ENCODE results near the gene TMEM63B.
"Not testable (repeated sequence)": the region's sequence is repeated elsewhere in the genome, so short reads cannot be mapped to it uniquely, and the experiment has no call there.

The TMEM63B gene

GRCh38 chr6:44094403-44095242, 32.7 kb upstream of the TMEM63B start:
- DNase-seq, result no peak

GRCh38 chr6:44095243-44095623, 32.1 kb upstream of the TMEM63B start:
- not testable (repeated sequence) for DNase-seq

- DNase-seq, result peak; percentile 33 to 74 (median 62)
Observed at GRCh38 chr6:44096612-44097011, 30.7 kb upstream of the TMEM63B start.

- DNase-seq, result no peak
Observed at GRCh38 chr6:44097782-44098317, 29.5 kb upstream of the TMEM63B start.

- no peak for DNase-seq
Observed at GRCh38 chr6:44099192-44099591, 28.2 kb upstream of the TMEM63B start.

GRCh38 chr6:44100088-44100550, 27.2 kb upstream of the TMEM63B start:
- DNase-seq, result peak in 1 of 5 experiments; percentile 39

GRCh38 chr6:44101832-44102231, 25.5 kb upstream of the TMEM63B start:
- no peak for DNase-seq

GRCh38 chr6:44102527-44102926, 24.8 kb upstream of the TMEM63B start:
- no peak for DNase-seq

GRCh38 chr6:44104481-44105021, 22.8 kb upstream of the TMEM63B start:
- no peak for DNase-seq

- no peak for DNase-seq
Observed at GRCh38 chr6:44105146-44105545, 22.2 kb upstream of the TMEM63B start.

- no peak for DNase-seq
Observed at GRCh38 chr6:44105993-44106740, 21.2 kb upstream of the TMEM63B start.

- DNase-seq, result no peak
Observed at GRCh38 chr6:44107017-44107416, 20.3 kb upstream of the TMEM63B start.

GRCh38 chr6:44108471-44108870, 18.9 kb upstream of the TMEM63B start:
- no peak for DNase-seq

GRCh38 chr6:44109212-44109611, 18.1 kb upstream of the TMEM63B start:
- DNase-seq, result no peak

GRCh38 chr6:44110005-44110676, 17.2 kb upstream of the TMEM63B start:
- no peak for DNase-seq

GRCh38 chr6:44110966-44111365, 16.4 kb upstream of the TMEM63B start:
- no peak for DNase-seq

- DNase-seq, result no peak
Observed at GRCh38 chr6:44111434-44112417, 15.6 kb upstream of the TMEM63B start.

GRCh38 chr6:44113414-44113813, 13.9 kb upstream of the TMEM63B start:
- no peak for DNase-seq

GRCh38 chr6:44115866-44116265, 11.5 kb upstream of the TMEM63B start:
- DNase-seq, result no peak

GRCh38 chr6:44116641-44117382, 10.5 kb upstream of the TMEM63B start:
- DNase-seq, result no peak
